Measurements from ENCODE around the gene CYB561.

The CYB561 gene

GRCh38 chr17:63446753-63447470 lies 806 bp upstream of the CYB561 start:
- H3K9ac ChIP-seq (ENCODE audit: low read depth, low read length) = peak overlapping the region; percentile 77

GRCh38 chr17:63445571-63445953 lies 544 bp downstream of the CYB561 start:
- H3K4me1 ChIP-seq (ENCODE audit: insufficient read depth, low read length) = peaks cover 9% of the 10 kb centered on the region; the same call in 1 of the 2 replicates
- no peaks in the 10 kb centered on the region for H3K36me3 ChIP-seq (ENCODE audit: insufficient read depth, low read length)
- no peaks in the 10 kb centered on the region for H3K9me3 ChIP-seq (ENCODE audit: insufficient read depth, low read depth, low read length)
- peak overlapping the region; percentile 62 for H3K4me3 ChIP-seq (ENCODE audit: low read length)
- 5% methylated on average over 24 of the region's 24 CpGs for WGBS
- peaks cover 17% of the 10 kb centered on the region for H3K27me3 ChIP-seq (ENCODE audit: insufficient read depth, low read length)
- H3K9ac ChIP-seq (ENCODE audit: low read depth, low read length) = peak overlapping the region; percentile 79
- no peak overlapping the region for H3K27ac ChIP-seq (ENCODE audit: low read depth, low read length)

More at GRCh38 chr17:63446753-63447470, 806 bp upstream of the CYB561 start:
- no peaks in the 10 kb centered on the region for H3K9me3 ChIP-seq (ENCODE audit: insufficient read depth, low read depth, low read length)
- H3K4me1 ChIP-seq (ENCODE audit: insufficient read depth, low read length) = peaks cover 9% of the 10 kb centered on the region; the same call in 1 of the 2 replicates
- H3K27me3 ChIP-seq (ENCODE audit: insufficient read depth, low read length) = peaks cover 17% of the 10 kb centered on the region
- H3K27ac ChIP-seq (ENCODE audit: low read depth, low read length) = peak overlapping the region; percentile 75; the same call in 1 of the 2 replicates
- H3K36me3 ChIP-seq (ENCODE audit: insufficient read depth, low read length) = no peaks in the 10 kb centered on the region
- 15% methylated on average over 44 of the region's 44 CpGs for WGBS
- peak overlapping the region; percentile 62 for H3K4me3 ChIP-seq (ENCODE audit: low read length)

GRCh38 chr17:63445065-63445464 lies 1.0 kb downstream of the CYB561 start:
- no peaks in the 10 kb centered on the region for H3K9me3 ChIP-seq (ENCODE audit: insufficient read depth, low read depth, low read length)
- peaks cover 9% of the 10 kb centered on the region; the same call in 1 of the 2 replicates for H3K4me1 ChIP-seq (ENCODE audit: insufficient read depth, low read length)
- H3K9ac ChIP-seq (ENCODE audit: low read depth, low read length) = peak overlapping the region; percentile 45; the same call in 1 of the 2 replicates
- no peak overlapping the region for H3K27ac ChIP-seq (ENCODE audit: low read depth, low read length)
- H3K27me3 ChIP-seq (ENCODE audit: insufficient read depth, low read length) = peaks cover 17% of the 10 kb centered on the region
- 67% methylated on average over 7 of the region's 7 CpGs for WGBS
- peak overlapping the region; percentile 62 for H3K4me3 ChIP-seq (ENCODE audit: low read length)
- no peaks in the 10 kb centered on the region for H3K36me3 ChIP-seq (ENCODE audit: insufficient read depth, low read length)

GRCh38 chr17:63444457-63444856 lies 1.6 kb downstream of the CYB561 start:
- Histone ChIP-seq H3K9me3 (ENCODE audit: insufficient read depth, low read depth, low read length) (no peaks in the 10 kb centered on the region), H3K4me1 (ENCODE audit: insufficient read depth, low read length) (peaks cover 9% of the 10 kb centered on the region; the same call in 1 of the 2 replicates), H3K4me3 (ENCODE audit: low read length) (no peak overlapping the region), H3K36me3 (ENCODE audit: insufficient read depth, low read length) (no peaks in the 10 kb centered on the region), H3K27ac (ENCODE audit: low read depth, low read length) (no peak overlapping the region), H3K27me3 (ENCODE audit: insufficient read depth, low read length) (peaks cover 17% of the 10 kb centered on the region), H3K9ac (ENCODE audit: low read depth, low read length) (no peak overlapping the region)
- 73% methylated on average over 2 of the region's 3 CpGs for WGBS

GRCh38 chr17:63443053-63443452 lies 3.1 kb downstream of the CYB561 start:
- Histone ChIP-seq H3K4me1 (ENCODE audit: insufficient read depth, low read length) (peaks cover 9% of the 10 kb centered on the region; the same call in 1 of the 2 replicates), H3K4me3 (ENCODE audit: low read length) (no peak overlapping the region), H3K9me3 (ENCODE audit: insufficient read depth, low read depth, low read length) (no peaks in the 10 kb centered on the region), H3K27ac (ENCODE audit: low read depth, low read length) (no peak overlapping the region), H3K27me3 (ENCODE audit: insufficient read depth, low read length) (peaks cover 17% of the 10 kb centered on the region), H3K36me3 (ENCODE audit: insufficient read depth, low read length) (no peaks in the 10 kb centered on the region), H3K9ac (ENCODE audit: low read depth, low read length) (no peak overlapping the region)
- 90% methylated on average over 6 of the region's 6 CpGs for WGBS

- Histone ChIP-seq H3K27me3 (ENCODE audit: insufficient read depth, low read length) (peaks cover 12% of the 10 kb centered on the region), H3K9me3 (ENCODE audit: insufficient read depth, low read depth, low read length) (no peaks in the 10 kb centered on the region), H3K27ac (ENCODE audit: low read depth, low read length) (no peak overlapping the region), H3K9ac (ENCODE audit: low read depth, low read length) (no peak overlapping the region), H3K4me1 (ENCODE audit: insufficient read depth, low read length) (peaks cover 4% of the 10 kb centered on the region; the same call in 1 of the 2 replicates), H3K4me3 (ENCODE audit: low read length) (no peak overlapping the region), H3K36me3 (ENCODE audit: insufficient read depth, low read length) (no peaks in the 10 kb centered on the region)
- WGBS = 84% methylated on average over 11 of the region's 11 CpGs
Measured at GRCh38 chr17:63442549-63443035, 3.5 kb downstream of the CYB561 start.

- Histone ChIP-seq H3K4me3 (ENCODE audit: low read length) (no peak overlapping the region), H3K36me3 (ENCODE audit: insufficient read depth, low read length) (no peaks in the 10 kb centered on the region), H3K27me3 (ENCODE audit: insufficient read depth, low read length) (peaks cover 8% of the 10 kb centered on the region), H3K9me3 (ENCODE audit: insufficient read depth, low read depth, low read length) (no peaks in the 10 kb centered on the region), H3K9ac (ENCODE audit: low read depth, low read length) (no peak overlapping the region), H3K4me1 (ENCODE audit: insufficient read depth, low read length) (no peaks in the 10 kb centered on the region), H3K27ac (ENCODE audit: low read depth, low read length) (no peak overlapping the region)
- 91% methylated on average over 8 of the region's 8 CpGs for WGBS
Measured at GRCh38 chr17:63442074-63442473, 4.0 kb downstream of the CYB561 start.

GRCh38 chr17:63441654-63442053 lies 4.5 kb downstream of the CYB561 start:
- H3K36me3 ChIP-seq (ENCODE audit: insufficient read depth, low read length) = no peaks in the 10 kb centered on the region
- no peaks in the 10 kb centered on the region for H3K4me1 ChIP-seq (ENCODE audit: insufficient read depth, low read length)
- no peak overlapping the region for H3K27ac ChIP-seq (ENCODE audit: low read depth, low read length)
- H3K27me3 ChIP-seq (ENCODE audit: insufficient read depth, low read length) = peaks cover 8% of the 10 kb centered on the region
- H3K9ac ChIP-seq (ENCODE audit: low read depth, low read length) = no peak overlapping the region
- H3K9me3 ChIP-seq (ENCODE audit: insufficient read depth, low read depth, low read length) = no peaks in the 10 kb centered on the region
- H3K4me3 ChIP-seq (ENCODE audit: low read length) = no peak overlapping the region
- WGBS = 94% methylated on average over 13 of the region's 13 CpGs

- WGBS = 88% methylated on average over 16 of the region's 16 CpGs
- no peak overlapping the region for H3K9ac ChIP-seq (ENCODE audit: low read depth, low read length)
- no peaks in the 10 kb centered on the region for H3K36me3 ChIP-seq (ENCODE audit: insufficient read depth, low read length)
- no peaks in the 10 kb centered on the region for H3K9me3 ChIP-seq (ENCODE audit: insufficient read depth, low read depth, low read length)
- H3K4me1 ChIP-seq (ENCODE audit: insufficient read depth, low read length) = no peaks in the 10 kb centered on the region
- peaks cover 8% of the 10 kb centered on the region for H3K27me3 ChIP-seq (ENCODE audit: insufficient read depth, low read length)
- no peak overlapping the region for H3K27ac ChIP-seq (ENCODE audit: low read depth, low read length)
- H3K4me3 ChIP-seq (ENCODE audit: low read length) = no peak overlapping the region
Measured at GRCh38 chr17:63440770-63441335, 5.3 kb downstream of the CYB561 start.

GRCh38 chr17:63440127-63440769 lies 5.9 kb downstream of the CYB561 start:
- Histone ChIP-seq H3K9ac (ENCODE audit: low read depth, low read length) (no peak overlapping the region), H3K4me1 (ENCODE audit: insufficient read depth, low read length) (no peaks in the 10 kb centered on the region), H3K4me3 (ENCODE audit: low read length) (no peak overlapping the region), H3K36me3 (ENCODE audit: insufficient read depth, low read length) (no peaks in the 10 kb centered on the region), H3K27me3 (ENCODE audit: insufficient read depth, low read length) (peaks cover 2% of the 10 kb centered on the region), H3K27ac (ENCODE audit: low read depth, low read length) (no peak overlapping the region), H3K9me3 (ENCODE audit: insufficient read depth, low read depth, low read length) (no peaks in the 10 kb centered on the region)
- 83% methylated on average over 22 of the region's 22 CpGs for WGBS

GRCh38 chr17:63439687-63440086 lies 6.4 kb downstream of the CYB561 start:
- H3K4me1 ChIP-seq (ENCODE audit: insufficient read depth, low read length) = no peaks in the 10 kb centered on the region

More at GRCh38 chr17:63439687-63440086, 6.4 kb downstream of the CYB561 start:
- H3K9me3 ChIP-seq (ENCODE audit: insufficient read depth, low read depth, low read length) = no peaks in the 10 kb centered on the region
- H3K4me3 ChIP-seq (ENCODE audit: low read length) = no peak overlapping the region
- 94% methylated on average over 8 of the region's 8 CpGs for WGBS
- H3K27me3 ChIP-seq (ENCODE audit: insufficient read depth, low read length) = no peaks in the 10 kb centered on the region
- H3K27ac ChIP-seq (ENCODE audit: low read depth, low read length) = no peak overlapping the region
- no peak overlapping the region for H3K9ac ChIP-seq (ENCODE audit: low read depth, low read length)
- H3K36me3 ChIP-seq (ENCODE audit: insufficient read depth, low read length) = no peaks in the 10 kb centered on the region
